ENCODE measurements around the gene KRT72. TPM values are rescaled to one million over a fixed set of nuclear protein-coding genes. Genes with fewer than 3 reads are reported as not detected.

The KRT72 gene
- total and polyA plus RNA-seq, 2 of the 13 experiments (the other 11 are each of a cell fraction or from before 2014, with no cell fraction given) = not detected

GRCh38 chr12:52608826-52609630 is 7.8 kb upstream of the KRT72 start:
- FAIRE-seq = no peak
- no peak overlapping the region for H3K9ac ChIP-seq (ENCODE audit: insufficient read depth, low read depth, low read length)
- 5% methylated on average over 7 of the region's 8 CpGs for WGBS (ENCODE audit: low lambda C conversion rate)

More at GRCh38 chr12:52608826-52609630, 7.8 kb upstream of the KRT72 start:
- Histone ChIP-seq H3K27me3 (ENCODE audit: control insufficient read depth in 1 of 2, insufficient read depth in 2 of 2, low read length in 2 of 2) (peaks cover 0 to 18% of the 10 kb centered on the region in 2 experiments; a peak in 3 of 5 replicates), H3K79me2 (ENCODE audit: insufficient read depth, low read length) (no peaks in the 10 kb centered on the region), H2AFZ (ENCODE audit: low read length) (no peak overlapping the region), H4K20me1 (ENCODE audit: insufficient read depth, low read length) (no peaks in the 10 kb centered on the region), H3K4me1 (ENCODE audit: insufficient read depth, low read length) (no peaks in the 10 kb centered on the region), H3K36me3 (replicated peaks in 1 of 2; ENCODE audit: control insufficient read depth in 1 of 2, insufficient read depth in 2 of 2, low read length in 2 of 2) (no peaks in the 10 kb centered on the region), H3K9me3 (ENCODE audit: low read length) (no peaks in the 10 kb centered on the region), H3K27ac (ENCODE audit: extremely low read length, insufficient read depth, low read length) (no peak overlapping the region), H3K4me2 (ENCODE audit: low read depth, low read length) (no peak overlapping the region), H3K4me3 (replicated peaks in 1 of 3; ENCODE audit: insufficient read depth in 1 of 3, low read depth in 2 of 3, low read length in 3 of 3) (no peak overlapping the region)
- POLR2A ChIA-PET = no interaction called here
- ATAC-seq (no peak), DNase-seq (ENCODE audit: low spot score) (no peak)
- no peak for TF ChIP-seq POLR2AphosphoS5 (IDR thresholded peaks at IDR 0.05; ENCODE audit: low read depth, low read length)
- no peak for TF ChIP-seq ZNF740 (CRISPR knock-in tag; IDR thresholded peaks at IDR 0.05)
- TF ChIP-seq ZNF639 (CRISPR knock-in tag; conservative IDR thresholded peaks at IDR 0.05) = no peak
- TF ChIP-seq ZNF75D (CRISPR knock-in tag; IDR thresholded peaks at IDR 0.05; ENCODE audit: borderline replicate concordance) = no peak
- TF ChIP-seq CHD2 (IDR thresholded peaks at IDR 0.05; ENCODE audit: low read depth, low read length) = no peak
- no peak for TF ChIP-seq ZNF329 (CRISPR knock-in tag; IDR thresholded peaks at IDR 0.05; ENCODE audit: low read depth)
- no peak for TF ChIP-seq ZSCAN31 (CRISPR knock-in tag; IDR thresholded peaks at IDR 0.05; ENCODE audit: low read depth)
- TF ChIP-seq HCFC1 (IDR thresholded peaks at IDR 0.05; ENCODE audit: low read depth, low read length) = no peak
- intact Hi-C loops (cut with micrococcal nuclease; ENCODE audit: unreplicated experiment) = no loop called here
- CTCF ChIA-PET (ENCODE audit: low intra/inter-chr PET ratio, low total read pairs) = no interaction called here
- in situ Hi-C loops (cut with HindIII; ENCODE audit: extremely low pct_ligation_motif_present, low pct_unique_long_range_greater_than_20kb) = no loop called here
- BruUV-seq (replicated peaks) = no TSS peak
